ENCODE results near the gene CLEC7A. TPM values are rescaled to one million over a fixed set of nuclear protein-coding genes. Genes with fewer than 3 reads are reported as not detected.

Gene CLEC7A
- 1 to 10 TPM; 3.2 to 8.2 TPM for total RNA-seq
- total RNA-seq: 0.08 to 0.35 reads per million in 2 donors

DNA sequence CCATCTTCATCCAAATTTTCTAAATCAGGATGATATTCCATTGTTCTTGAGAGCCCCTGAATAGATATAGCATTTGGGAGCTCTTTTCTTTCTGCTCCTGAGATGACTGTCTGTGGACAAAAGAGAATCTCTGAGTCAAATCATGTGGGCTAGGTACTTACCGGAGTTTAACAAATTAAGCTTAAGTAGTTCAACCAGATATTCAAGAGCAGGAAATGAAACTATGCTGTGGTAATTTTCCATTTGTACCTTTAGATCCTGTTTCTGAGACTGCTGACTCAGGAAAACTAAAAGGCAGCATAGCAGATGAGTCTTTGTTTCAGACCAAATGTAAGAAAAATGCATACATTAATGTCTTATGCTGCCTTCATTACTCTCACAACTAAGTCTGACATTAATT lies at the start of gene CLEC7A:
Gene CLEC7A, minus strand, starts transcription at position 158 of the 400 bp plus-strand sequence. Its CDS starts 117 bp downstream, at position 41.
- H3K27me3 Mint-ChIP-seq: peaks cover 7% of the 10 kb centered on the region
- H3K4me1 Mint-ChIP-seq: peaks cover 5% of the 10 kb centered on the region
- no peaks in the 10 kb centered on the region for H3K36me3 Mint-ChIP-seq (ENCODE audit: low read depth)
- peak within 1 kb of the TSS; percentile 46 for H3K4me3 Mint-ChIP-seq
- no peaks in the 10 kb centered on the region for H3K9me3 ChIP-seq (ENCODE audit: control insufficient read depth, low read length, poor library complexity, severe bottlenecking)
- H3K27ac Mint-ChIP-seq: no peak within 1 kb of the TSS
- ATAC-seq (peak; percentile 68), DNase-seq (no peak)

DNA sequence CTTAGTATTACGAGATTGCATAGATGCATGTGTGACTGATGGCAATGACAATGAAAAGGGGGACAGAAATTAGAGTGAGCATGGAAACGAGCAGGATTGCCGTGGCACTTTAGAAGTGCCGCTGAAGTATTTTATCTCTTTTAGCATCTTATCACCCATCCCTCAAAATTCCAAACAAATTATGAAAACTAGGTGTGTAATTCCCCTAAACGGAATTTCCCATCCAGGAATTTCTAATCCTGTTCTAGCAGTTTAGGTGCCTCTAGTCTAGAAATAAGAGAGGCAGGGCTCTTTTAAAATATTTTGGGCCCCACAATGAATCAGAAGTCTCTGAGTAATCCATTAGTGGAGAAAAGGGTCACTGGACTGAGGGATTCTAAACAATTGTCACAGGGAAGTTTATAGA lies 49.8 kb upstream of the CLEC7A start:
- no peak for ATAC-seq
- no peak overlapping the region for H3K27ac Mint-ChIP-seq
- H3K4me1 Mint-ChIP-seq: peaks cover 4% of the 10 kb centered on the region
- peaks cover 72% of the 10 kb centered on the region for H3K27me3 Mint-ChIP-seq
- H3K9me3 ChIP-seq (ENCODE audit: control insufficient read depth, low read length, poor library complexity, severe bottlenecking): no peaks in the 10 kb centered on the region
- no peak overlapping the region for H3K4me3 Mint-ChIP-seq
- no peak for DNase-seq
- H3K36me3 Mint-ChIP-seq (ENCODE audit: low read depth): peaks cover 3% of the 10 kb centered on the region

DNA sequence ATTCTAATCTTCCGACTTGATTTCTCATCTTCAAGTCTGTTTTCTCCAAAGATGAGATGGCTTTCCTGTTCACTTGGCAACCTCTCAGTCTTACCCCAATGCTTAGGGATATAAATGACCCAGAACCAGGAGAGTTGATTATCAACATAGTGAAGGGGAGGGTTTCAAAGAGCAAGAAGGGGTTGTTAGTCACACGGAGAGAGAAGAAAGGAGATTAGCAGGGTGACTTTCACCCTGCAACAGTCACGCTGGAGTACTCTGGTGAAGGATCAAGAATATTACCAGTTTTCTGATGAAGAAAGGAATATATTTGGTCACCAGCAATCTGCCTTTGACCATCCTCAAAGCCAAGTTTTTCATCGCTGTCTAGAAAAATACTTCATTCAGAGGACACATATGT lies 48.8 kb upstream of the CLEC7A start, which contains the start of gene TMEM52B:
Gene TMEM52B, plus strand, starts transcription at position 212 of the 400 bp plus-strand sequence. CDS start 543 bp downstream, outside the sequence.
- peaks cover 4% of the 10 kb centered on the region for H3K4me1 Mint-ChIP-seq
- no peak for DNase-seq
- H3K9me3 ChIP-seq (ENCODE audit: control insufficient read depth, low read length, poor library complexity, severe bottlenecking): no peaks in the 10 kb centered on the region
- H3K4me3 Mint-ChIP-seq: no peak within 1 kb of the TSS
- H3K27ac Mint-ChIP-seq: no peak within 1 kb of the TSS
- no peak for ATAC-seq
- peaks cover 3% of the 10 kb centered on the region for H3K36me3 Mint-ChIP-seq (ENCODE audit: low read depth)
- H3K27me3 Mint-ChIP-seq: peaks cover 72% of the 10 kb centered on the region

DNA sequence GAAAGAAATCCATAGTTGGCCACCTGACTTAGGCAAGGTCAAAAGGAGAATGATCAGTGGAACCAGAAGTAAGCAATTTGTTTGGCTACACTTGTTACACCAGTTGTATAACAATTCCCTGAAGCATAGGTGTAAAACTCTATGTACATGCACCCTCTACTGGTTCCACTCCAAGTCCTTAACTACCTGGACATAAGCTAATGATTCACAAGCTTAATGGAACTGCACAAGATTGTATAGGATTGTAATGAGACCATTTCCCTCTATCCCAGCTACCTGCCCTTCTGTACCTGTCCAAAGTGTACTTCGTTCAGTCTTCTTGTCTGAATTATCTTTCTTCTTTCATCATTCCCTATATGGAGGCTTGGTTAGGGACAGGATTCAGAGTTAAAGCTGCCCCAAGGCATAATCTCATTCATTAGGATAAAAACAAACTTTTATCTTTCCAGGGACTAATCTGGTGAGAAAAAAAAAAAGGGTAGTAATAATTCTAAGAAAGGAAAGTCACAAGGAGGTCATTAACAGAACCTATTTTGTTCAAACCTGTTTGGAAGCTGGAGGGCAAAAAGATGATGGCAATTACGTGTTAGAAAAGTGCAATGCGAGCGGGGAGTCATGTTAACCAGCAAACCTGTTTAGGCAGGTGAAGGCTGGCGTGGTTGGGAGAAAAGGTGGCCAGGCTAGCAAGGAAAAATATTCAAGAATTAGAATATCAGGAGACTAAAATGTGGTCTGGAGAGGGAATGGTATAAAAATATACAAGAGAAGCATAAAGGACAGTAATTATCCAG lies 46.0 kb upstream of the CLEC7A start:
- no peak for DNase-seq
- H3K9me3 ChIP-seq (ENCODE audit: control insufficient read depth, low read length, poor library complexity, severe bottlenecking): no peaks in the 10 kb centered on the region
- peaks cover 3% of the 10 kb centered on the region for H3K36me3 Mint-ChIP-seq (ENCODE audit: low read depth)
- H3K27ac Mint-ChIP-seq: no peak overlapping the region
- H3K4me1 Mint-ChIP-seq: no peaks in the 10 kb centered on the region
- peaks cover 65% of the 10 kb centered on the region for H3K27me3 Mint-ChIP-seq
- ATAC-seq: no peak
- no peak overlapping the region for H3K4me3 Mint-ChIP-seq

DNA sequence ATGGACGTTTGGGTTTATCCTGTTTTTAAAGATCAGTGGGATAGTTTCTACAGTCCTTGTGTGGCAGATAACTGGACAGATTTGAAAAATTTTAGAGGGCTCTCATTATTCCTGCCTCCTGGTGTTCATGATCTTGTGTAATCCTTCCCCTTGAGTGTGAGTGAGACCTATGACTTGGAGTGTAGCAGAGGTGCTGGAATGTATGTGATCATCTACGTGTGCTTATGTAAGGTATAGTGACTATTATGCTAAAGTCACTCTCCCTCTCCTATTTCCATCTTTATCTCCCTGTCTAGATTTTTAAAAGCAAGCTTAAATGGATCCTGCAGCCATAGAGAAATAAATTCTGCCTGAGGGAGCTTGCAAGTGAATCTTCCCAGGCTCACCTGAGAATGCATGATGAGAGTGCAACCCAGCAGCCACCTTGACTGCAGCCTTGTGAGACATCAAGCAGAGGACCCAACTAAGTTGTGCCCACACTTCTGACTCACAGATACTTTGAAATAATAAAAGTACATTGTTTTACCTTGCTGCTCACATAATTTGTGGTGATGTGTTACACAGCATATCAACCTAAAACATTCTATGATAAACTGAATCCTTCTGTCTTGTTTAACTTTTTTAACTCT lies 45.1 kb upstream of the CLEC7A start:
- H3K9me3 ChIP-seq (ENCODE audit: control insufficient read depth, low read length, poor library complexity, severe bottlenecking): no peaks in the 10 kb centered on the region
- Mint-ChIP-seq H3K27ac (no peak overlapping the region), H3K36me3 (ENCODE audit: low read depth) (peaks cover 3% of the 10 kb centered on the region), H3K4me1 (no peaks in the 10 kb centered on the region), H3K27me3 (peaks cover 62% of the 10 kb centered on the region), H3K4me3 (no peak overlapping the region)
- no peak for DNase-seq
- ATAC-seq: no peak

DNA sequence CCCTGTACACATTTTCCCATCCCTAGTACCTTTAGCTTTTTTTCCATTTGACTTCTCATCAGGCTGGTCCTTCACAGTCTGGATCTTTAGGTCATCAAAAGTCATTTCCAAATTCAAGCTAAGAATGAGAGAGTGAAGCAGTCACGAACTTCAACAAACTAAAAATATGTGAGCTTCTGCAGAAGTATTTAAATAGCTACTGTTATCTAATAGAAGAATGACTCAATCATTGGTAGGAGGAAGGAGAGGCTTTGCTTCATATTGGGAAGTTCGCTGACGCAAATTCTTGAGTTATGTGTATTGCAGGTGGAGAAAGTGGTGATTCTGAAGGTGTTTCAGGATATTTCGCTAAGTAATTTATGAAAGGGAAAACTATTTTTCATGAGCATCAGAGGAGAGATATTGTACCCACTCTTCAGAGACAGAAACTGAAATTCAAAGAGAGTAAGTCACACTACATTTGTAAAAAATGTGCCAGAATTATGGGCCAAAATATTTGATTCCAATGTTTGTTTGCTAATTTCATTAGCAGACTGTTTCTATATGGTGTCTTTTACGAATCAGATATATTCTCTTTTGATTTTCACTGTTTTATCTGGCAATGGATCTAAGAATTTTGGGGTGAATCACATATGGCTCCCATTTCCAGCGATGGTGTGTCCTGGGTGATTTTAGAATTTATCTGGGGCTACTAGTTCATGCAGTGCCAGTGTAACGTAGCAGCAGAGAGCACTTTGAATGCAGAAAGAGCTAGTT lies 42.2 kb upstream of the CLEC7A start, which contains the start of gene OLR1:
Gene OLR1, minus strand, starts transcription at position 160 of the 756 bp plus-strand sequence. Its CDS starts 55 bp downstream, at position 105.
- H3K4me3 Mint-ChIP-seq: no peak within 1 kb of the TSS
- no peaks in the 10 kb centered on the region for H3K4me1 Mint-ChIP-seq
- no peaks in the 10 kb centered on the region for H3K9me3 ChIP-seq (ENCODE audit: control insufficient read depth, low read length, poor library complexity, severe bottlenecking)
- H3K27ac Mint-ChIP-seq: no peak within 1 kb of the TSS
- DNase-seq (no peak), ATAC-seq (no peak)
- peaks cover 53% of the 10 kb centered on the region for H3K27me3 Mint-ChIP-seq
- no peaks in the 10 kb centered on the region for H3K36me3 Mint-ChIP-seq (ENCODE audit: low read depth)

DNA sequence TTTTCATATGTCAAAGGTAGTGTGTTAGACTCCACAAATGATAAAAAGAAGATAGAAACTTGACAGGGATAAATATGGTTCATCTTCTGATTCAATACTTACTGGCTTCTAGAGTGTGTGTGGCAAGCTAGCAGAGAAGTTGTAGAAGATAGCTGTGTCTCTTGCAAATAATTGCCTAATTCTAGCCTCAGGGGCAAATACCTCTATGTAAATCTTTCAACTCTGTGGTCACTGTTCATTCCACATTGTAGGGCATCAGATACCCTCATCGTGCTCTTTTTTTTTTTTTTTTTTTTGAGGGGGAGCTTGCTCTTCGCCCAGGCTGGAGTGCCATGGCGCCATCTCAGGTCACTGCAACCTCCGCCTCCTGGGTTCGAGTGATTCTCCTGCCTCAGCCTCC lies 40.2 kb upstream of the CLEC7A start:
- DNase-seq (no peak), ATAC-seq (no peak)
- H3K27ac Mint-ChIP-seq: no peak overlapping the region
- peaks cover 39% of the 10 kb centered on the region for H3K27me3 Mint-ChIP-seq
- no peaks in the 10 kb centered on the region for H3K9me3 ChIP-seq (ENCODE audit: control insufficient read depth, low read length, poor library complexity, severe bottlenecking)
- no peak overlapping the region for H3K4me3 Mint-ChIP-seq
- no peaks in the 10 kb centered on the region for H3K36me3 Mint-ChIP-seq (ENCODE audit: low read depth)
- H3K4me1 Mint-ChIP-seq: no peaks in the 10 kb centered on the region

DNA sequence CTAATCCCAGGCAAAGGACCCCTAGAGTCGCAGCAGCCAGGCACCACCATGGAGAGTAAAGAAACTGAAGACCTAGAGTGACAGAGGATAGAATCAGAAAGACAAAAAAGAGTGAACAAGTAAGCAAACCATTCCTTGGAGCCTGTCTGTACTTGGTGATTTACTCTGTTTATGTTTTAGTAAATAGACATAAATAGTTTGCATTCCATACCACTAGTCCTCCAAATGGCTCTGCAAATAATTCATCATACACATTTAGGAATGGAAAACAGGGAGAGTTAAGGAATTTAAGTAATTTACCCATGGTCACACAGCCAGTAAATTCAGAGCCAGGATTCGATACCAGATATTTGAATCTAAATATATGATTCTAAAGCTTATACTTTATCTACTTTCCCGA lies 39.1 kb upstream of the CLEC7A start:
- no peaks in the 10 kb centered on the region for H3K9me3 ChIP-seq (ENCODE audit: control insufficient read depth, low read length, poor library complexity, severe bottlenecking)
- H3K4me1 Mint-ChIP-seq: no peaks in the 10 kb centered on the region
- no peak overlapping the region for H3K4me3 Mint-ChIP-seq
- H3K27ac Mint-ChIP-seq: no peak overlapping the region
- H3K27me3 Mint-ChIP-seq: peaks cover 28% of the 10 kb centered on the region
- DNase-seq: no peak
- H3K36me3 Mint-ChIP-seq (ENCODE audit: low read depth): no peaks in the 10 kb centered on the region
- ATAC-seq: no peak

DNA sequence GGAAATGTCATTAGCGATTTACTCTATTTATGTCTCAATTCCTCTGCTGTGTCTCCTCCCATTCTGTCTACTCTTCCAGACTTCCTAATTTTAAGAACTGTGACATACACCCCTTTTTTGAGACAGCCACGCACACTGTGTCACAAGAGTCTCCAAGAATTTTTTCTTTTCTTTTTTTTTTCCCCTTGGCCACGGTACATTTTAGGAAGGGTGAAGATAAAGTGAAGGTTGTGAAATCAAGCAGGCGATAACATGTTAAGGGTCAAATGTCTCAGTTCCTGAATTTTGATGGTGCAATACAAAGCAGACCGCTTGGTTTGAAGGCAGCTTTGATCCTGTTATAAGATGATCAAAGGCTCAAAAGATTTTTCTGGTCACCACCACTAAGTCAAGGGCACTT lies 37.6 kb upstream of the CLEC7A start:
- peaks cover 23% of the 10 kb centered on the region for H3K27me3 Mint-ChIP-seq
- no peak for DNase-seq
- H3K36me3 Mint-ChIP-seq (ENCODE audit: low read depth): no peaks in the 10 kb centered on the region
- H3K4me3 Mint-ChIP-seq: no peak overlapping the region
- H3K9me3 ChIP-seq (ENCODE audit: control insufficient read depth, low read length, poor library complexity, severe bottlenecking): no peaks in the 10 kb centered on the region
- H3K4me1 Mint-ChIP-seq: no peaks in the 10 kb centered on the region
- ATAC-seq: no peak
- no peak overlapping the region for H3K27ac Mint-ChIP-seq

DNA sequence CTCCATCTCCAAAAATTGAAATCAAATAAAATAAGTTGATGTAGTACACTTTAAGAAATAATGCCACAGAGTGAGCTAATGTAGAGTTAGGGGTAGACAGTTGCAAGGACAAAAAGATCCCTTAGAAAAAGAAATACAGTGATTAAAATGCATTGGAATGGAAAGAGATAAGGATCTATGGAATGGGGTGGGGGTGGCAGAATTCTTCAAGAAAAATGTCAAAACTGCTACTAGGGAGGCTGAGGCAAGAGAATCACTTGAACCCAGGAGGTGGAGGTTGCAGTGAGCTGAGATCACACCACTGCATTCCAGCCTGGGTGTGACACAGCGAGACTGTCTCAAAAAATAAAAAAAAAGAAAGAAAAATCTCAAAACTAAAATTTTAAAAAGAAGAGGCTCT lies 35.4 kb upstream of the CLEC7A start:
- Mint-ChIP-seq H3K27ac (no peak overlapping the region), H3K36me3 (ENCODE audit: low read depth) (no peaks in the 10 kb centered on the region), H3K27me3 (peaks cover 9% of the 10 kb centered on the region), H3K4me1 (no peaks in the 10 kb centered on the region), H3K4me3 (no peak overlapping the region)
- no peak for DNase-seq
- ATAC-seq: no peak
- no peaks in the 10 kb centered on the region for H3K9me3 ChIP-seq (ENCODE audit: control insufficient read depth, low read length, poor library complexity, severe bottlenecking)

DNA sequence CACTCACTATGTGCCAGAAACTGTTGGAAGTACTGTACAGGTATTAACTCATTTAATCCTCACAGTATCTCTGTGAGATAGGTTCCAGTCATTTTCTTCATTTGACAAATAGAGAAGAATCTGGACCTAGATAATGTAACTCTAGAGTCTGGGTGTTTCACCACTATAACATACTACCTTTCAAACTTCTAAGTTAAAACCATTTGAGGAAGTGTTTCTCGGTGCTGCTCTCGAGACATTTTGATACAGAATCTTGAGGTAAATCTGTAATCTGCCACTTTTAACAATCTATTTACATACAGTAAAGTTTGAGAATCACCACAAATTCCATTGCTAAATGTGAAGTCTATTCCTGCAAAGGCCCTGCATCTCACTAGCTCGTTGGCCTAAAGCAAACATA lies 33.1 kb upstream of the CLEC7A start:
- peaks cover 10% of the 10 kb centered on the region for H3K27me3 Mint-ChIP-seq
- peaks cover 3% of the 10 kb centered on the region for H3K4me1 Mint-ChIP-seq
- no peaks in the 10 kb centered on the region for H3K9me3 ChIP-seq (ENCODE audit: control insufficient read depth, low read length, poor library complexity, severe bottlenecking)
- DNase-seq (no peak), ATAC-seq (no peak)
- H3K36me3 Mint-ChIP-seq (ENCODE audit: low read depth): no peaks in the 10 kb centered on the region
- H3K27ac Mint-ChIP-seq: no peak overlapping the region
- no peak overlapping the region for H3K4me3 Mint-ChIP-seq

DNA sequence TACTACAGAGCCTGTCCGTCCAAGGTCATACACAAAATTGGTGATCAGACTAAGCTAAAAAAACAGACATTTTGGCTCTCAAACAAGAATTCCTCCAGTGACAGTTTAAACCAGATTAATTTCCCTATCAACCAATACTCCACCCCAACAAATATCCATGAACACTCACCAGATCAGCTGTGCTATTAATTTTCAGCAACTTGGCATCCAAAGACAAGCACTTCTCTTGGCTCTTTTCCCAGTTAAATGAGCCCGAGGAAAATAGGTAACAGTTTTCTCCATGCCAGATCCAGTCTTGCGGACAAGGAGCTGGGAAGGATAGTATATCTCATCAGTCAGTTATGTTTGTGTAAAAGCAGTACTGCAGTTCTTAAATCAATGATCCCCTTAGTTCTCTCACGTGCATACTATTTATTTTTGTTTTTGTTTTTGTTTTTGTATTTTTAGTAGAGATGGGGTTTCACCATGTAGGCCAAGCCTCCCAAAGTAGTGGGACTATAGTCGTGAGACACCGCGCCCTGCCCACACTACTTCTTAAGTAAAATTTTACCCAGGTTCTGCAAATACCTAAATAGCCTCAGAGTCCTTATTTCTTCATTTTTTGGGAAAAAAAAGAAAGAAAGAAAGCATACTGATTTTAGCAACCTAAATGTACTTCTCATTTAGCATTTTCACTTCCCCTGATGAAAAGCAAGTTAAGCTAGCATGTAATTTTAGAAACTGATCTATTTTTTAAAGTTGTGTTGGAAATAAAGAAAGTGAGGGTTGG lies 30.8 kb upstream of the CLEC7A start:
- Mint-ChIP-seq H3K4me1 (peaks cover 3% of the 10 kb centered on the region), H3K27me3 (peaks cover 10% of the 10 kb centered on the region), H3K36me3 (ENCODE audit: low read depth) (no peaks in the 10 kb centered on the region), H3K27ac (no peak overlapping the region), H3K4me3 (no peak overlapping the region)
- no peaks in the 10 kb centered on the region for H3K9me3 ChIP-seq (ENCODE audit: control insufficient read depth, low read length, poor library complexity, severe bottlenecking)
- ATAC-seq (no peak), DNase-seq (no peak)
